Uterus (tissue), 4 donors: ENCODE results near the gene MRPL36. TPM values are rescaled to one million over a fixed set of nuclear protein-coding genes. Genes with fewer than 3 reads are reported as not detected.

Experiments
- DNase-seq, 2 donors: peaks; one replicate each; pipeline ENCODE4 v3.0.0-alpha.2; 2019 to 2020
- H3K27ac ChIP-seq, 2 donors: fragments of 200-600 bp; sonication (generic); 1 replicate in 1 of 2; 2 replicates in 1 of 2; pipeline ENCODE4 v1.5.1; 2016 to 2018
- H3K27me3 ChIP-seq, 2 donors: fragments of 200-600 bp; sonication (generic); one replicate each; pipeline ENCODE4 v1.5.1; 2018 to 2019; ENCODE audit warnings: control low read depth in 1 of 2
- H3K36me3 ChIP-seq, 2 donors: fragments of 200-600 bp; sonication (generic); one replicate each; pipeline ENCODE4 v1.5.1; 2019; ENCODE audit warnings: control low read depth in 1 of 2
- H3K4me1 ChIP-seq, 2 donors: fragments of 200-600 bp; sonication (generic); one replicate each; pipeline ENCODE4 v1.5.1; 2018 to 2019; ENCODE audit warnings: control low read depth in 1 of 2
- H3K4me3 ChIP-seq, 2 donors: fragments of 200-600 bp; sonication (generic); 1 replicate in 1 of 2; 2 replicates in 1 of 2; pipeline ENCODE4 v1.5.1; 2018 to 2019; ENCODE audit warnings: mild to moderate bottlenecking in 1 of 2
- H3K9me3 ChIP-seq, 2 donors: fragments of 200-600 bp; sonication (generic); one replicate each; pipeline ENCODE4 v1.5.1; 2019; ENCODE audit warnings: control low read depth in 1 of 2
- POLR2A ChIP-seq, 2 donors: fragments of 450-650 bp; IDR thresholded peaks; one replicate each; pipeline ENCODE4 v1.6.1; 2016; ENCODE audit warnings: antibody characterized with exemption in 2 of 2, mild to moderate bottlenecking in 1 of 2, moderate library complexity in 1 of 2
- intact Hi-C: fragments of 100-400 bp; cut with DNase I; formaldehyde crosslinking; loops from one replicate; pipeline ENCODE4 v1.15.1; 2023; ENCODE audit warnings: low total_unique reads
- total RNA-seq, 4 donors: library from RNA; depleted of rRNA in 3 of 4; stranded (reverse); fragments of >200 nt in 3 of 4; gene quantifications; one replicate each; pipeline versions ENCODE4 v1.1.0 to v1.2.4, GENCODE V29; 2014 to 2023
- TF ChIP-seq, protein P1 (sequence below), 4 experiments: fragments of 200-600 bp in 2 of 4; fragments of 450-650 bp in 2 of 4; sonication (generic) in 2 of 4; IDR thresholded peaks; one replicate each; pipeline ENCODE4 v1.5.1; 2016 to 2019; ENCODE audit warnings: antibody characterized with exemption in 4 of 4, mild to moderate bottlenecking in 2 of 4, moderate library complexity in 1 of 4
- donor health status: DM: yes; HTN: yes; CAD: no.

Gene MRPL36
- total RNA-seq, 4 donors from 2014 or later, result 14.4 to 107 (median 31.6) TPM

DNA sequence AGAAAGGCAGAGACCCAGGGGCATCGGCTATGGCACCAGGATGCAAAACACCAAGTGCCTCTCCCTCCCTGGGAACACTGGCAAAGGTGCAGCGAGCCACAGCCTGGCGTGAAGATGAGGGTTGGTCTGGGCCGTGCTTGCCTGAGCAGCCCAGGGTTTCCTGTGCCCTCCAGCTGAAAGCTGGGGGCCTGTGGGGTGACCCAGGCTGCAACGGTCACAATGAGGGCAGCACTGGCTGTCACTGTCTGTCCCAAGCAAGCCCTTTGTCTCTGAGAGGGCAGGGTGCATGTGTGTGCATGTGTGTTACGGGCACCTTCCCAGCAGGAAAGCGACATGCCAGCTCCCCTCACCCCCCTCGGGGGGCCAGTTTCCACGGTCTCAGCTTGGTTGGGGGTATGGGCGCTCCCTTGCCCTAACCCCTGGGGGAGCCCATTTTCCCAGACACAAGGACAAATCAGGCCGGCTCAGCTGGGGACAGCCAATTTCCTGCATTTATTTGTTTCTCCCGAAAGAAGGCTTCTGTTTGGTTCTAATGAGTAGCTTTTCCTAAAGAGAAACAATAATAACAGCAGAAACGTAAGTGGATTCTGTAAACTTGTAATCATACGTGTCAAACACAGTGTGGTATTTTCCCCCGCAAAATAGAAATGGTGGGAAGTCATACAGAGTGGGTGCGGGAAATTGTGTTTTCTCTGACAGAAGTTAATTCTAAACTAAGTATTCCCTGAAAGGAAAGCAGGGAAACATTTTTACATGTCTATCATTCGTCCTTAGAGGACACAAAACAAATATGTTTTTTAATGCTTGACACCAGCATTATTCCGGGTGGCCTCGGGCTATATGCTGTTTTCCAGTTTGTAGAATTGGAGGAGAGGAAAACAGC is 21.3 kb downstream of the MRPL36 start:
- no peak for DNase-seq
- Histone ChIP-seq H3K4me3 (no peak overlapping the region), H3K9me3 (no peaks in the 10 kb centered on the region), H3K27me3 (no peaks in the 10 kb centered on the region), H3K4me1 (no peaks in the 10 kb centered on the region), H3K27ac (no peak overlapping the region), H3K36me3 (no peaks in the 10 kb centered on the region)
- intact Hi-C loops, result no loop called here
- TF ChIP-seq, protein P1, sequence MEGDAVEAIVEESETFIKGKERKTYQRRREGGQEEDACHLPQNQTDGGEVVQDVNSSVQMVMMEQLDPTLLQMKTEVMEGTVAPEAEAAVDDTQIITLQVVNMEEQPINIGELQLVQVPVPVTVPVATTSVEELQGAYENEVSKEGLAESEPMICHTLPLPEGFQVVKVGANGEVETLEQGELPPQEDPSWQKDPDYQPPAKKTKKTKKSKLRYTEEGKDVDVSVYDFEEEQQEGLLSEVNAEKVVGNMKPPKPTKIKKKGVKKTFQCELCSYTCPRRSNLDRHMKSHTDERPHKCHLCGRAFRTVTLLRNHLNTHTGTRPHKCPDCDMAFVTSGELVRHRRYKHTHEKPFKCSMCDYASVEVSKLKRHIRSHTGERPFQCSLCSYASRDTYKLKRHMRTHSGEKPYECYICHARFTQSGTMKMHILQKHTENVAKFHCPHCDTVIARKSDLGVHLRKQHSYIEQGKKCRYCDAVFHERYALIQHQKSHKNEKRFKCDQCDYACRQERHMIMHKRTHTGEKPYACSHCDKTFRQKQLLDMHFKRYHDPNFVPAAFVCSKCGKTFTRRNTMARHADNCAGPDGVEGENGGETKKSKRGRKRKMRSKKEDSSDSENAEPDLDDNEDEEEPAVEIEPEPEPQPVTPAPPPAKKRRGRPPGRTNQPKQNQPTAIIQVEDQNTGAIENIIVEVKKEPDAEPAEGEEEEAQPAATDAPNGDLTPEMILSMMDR (IDR thresholded peaks at IDR 0.05), result no peak
- no peak for TF ChIP-seq POLR2A (IDR thresholded peaks at IDR 0.05)

DNA sequence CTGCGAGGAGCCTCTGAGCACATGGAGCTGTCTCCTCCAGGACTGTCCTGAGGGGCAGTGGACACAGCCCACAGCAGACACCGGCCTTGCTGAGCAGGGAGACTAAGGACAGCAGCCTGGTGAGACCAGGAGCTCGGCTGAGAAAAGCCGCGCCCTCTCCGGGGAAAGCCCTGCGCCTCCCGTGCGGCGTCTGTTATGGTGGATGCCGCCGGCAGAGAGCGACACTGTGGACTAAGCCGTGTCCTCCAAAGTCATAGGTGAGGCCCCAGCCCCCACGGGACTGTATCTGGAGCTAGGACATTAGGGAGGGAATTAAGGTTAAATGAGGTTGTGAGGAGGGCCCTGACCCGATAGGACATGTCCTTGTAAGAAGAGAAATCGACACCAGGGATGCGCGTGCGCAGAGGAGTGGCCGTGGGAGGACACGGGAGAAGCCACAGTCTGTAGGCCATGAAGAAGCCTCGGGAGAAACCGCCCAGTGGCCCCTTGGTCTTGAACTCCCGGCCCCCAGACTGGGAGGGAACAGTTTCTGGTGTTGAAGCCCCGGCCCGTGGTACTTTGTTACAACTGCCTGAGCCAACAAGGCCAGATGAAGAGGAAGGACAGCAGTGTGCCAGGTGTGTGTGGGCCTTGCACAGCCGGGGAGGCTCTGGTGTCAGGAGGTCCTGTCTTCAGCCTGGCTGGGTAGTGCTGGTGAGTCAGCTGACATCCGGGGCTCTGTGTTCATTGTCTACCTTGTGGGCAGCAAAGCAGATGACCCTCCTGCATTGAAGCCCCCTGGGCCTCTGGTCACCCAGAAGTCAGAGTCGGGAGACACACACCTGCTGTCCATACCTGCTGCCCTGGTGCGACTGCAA is 22.1 kb downstream of the MRPL36 start:
- Histone ChIP-seq H3K27me3 (no peaks in the 10 kb centered on the region), H3K36me3 (no peaks in the 10 kb centered on the region), H3K4me1 (no peaks in the 10 kb centered on the region), H3K27ac (no peak overlapping the region), H3K4me3 (no peak overlapping the region), H3K9me3 (no peaks in the 10 kb centered on the region)
- DNase-seq, result no peak
- TF ChIP-seq, protein P1 (IDR thresholded peaks at IDR 0.05), result no peak
- TF ChIP-seq POLR2A (IDR thresholded peaks at IDR 0.05), result no peak
- intact Hi-C loops, result no loop called here

DNA sequence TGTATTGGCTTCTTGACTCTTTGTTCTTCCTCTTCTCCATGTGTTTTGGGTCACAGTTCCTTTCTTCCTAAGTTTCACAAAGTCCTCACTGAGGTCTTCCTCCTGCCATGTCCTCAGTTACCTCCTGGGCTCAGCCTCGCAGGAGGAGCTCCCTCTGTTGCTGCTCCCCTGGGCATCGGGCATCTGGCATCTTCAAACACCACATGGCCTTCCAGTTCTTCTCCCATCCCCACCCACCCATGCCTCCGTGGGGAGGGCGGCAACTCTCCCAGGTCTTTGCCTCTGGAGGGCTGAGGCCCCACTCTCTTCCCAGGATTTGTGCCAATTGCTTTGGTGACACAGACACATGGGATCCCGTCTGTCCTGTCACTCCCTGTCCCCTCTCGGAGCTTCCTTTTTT is 22.8 kb downstream of the MRPL36 start:
- Histone ChIP-seq H3K27me3 (no peaks in the 10 kb centered on the region), H3K36me3 (no peaks in the 10 kb centered on the region), H3K27ac (no peak overlapping the region), H3K9me3 (no peaks in the 10 kb centered on the region), H3K4me3 (no peak overlapping the region), H3K4me1 (no peaks in the 10 kb centered on the region)
- intact Hi-C loops, result no loop called here
- no peak for DNase-seq
- TF ChIP-seq, protein P1 (IDR thresholded peaks at IDR 0.05), result no peak
- TF ChIP-seq POLR2A (IDR thresholded peaks at IDR 0.05), result no peak

DNA sequence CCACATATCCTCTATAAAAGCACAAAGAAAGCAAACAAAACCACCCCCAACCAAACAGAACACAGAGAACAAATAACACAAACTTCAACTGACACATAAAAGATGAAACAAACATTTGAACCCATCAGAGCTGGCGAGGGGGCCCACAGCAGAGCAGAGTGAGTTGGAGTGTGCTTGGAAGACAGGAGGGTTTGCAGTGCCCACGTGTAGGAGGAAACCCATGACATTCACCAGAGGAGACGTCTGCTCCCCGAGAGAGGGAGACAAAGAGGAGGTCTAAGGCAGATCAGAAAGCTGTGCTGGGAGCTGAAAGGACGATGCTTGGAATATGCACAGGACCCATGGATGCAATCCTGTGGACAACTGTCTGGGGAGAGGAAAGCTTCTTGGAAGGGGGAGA is 27.0 kb downstream of the MRPL36 start:
- Histone ChIP-seq H3K36me3 (no peaks in the 10 kb centered on the region), H3K9me3 (no peaks in the 10 kb centered on the region), H3K4me3 (no peak overlapping the region), H3K4me1 (no peaks in the 10 kb centered on the region), H3K27ac (no peak overlapping the region), H3K27me3 (no peaks in the 10 kb centered on the region)
- intact Hi-C loops, result no loop called here
- TF ChIP-seq POLR2A (IDR thresholded peaks at IDR 0.05), result no peak
- TF ChIP-seq, protein P1 (IDR thresholded peaks at IDR 0.05), result no peak
- DNase-seq, result no peak
